NAMALWA (cell line): ENCODE data around the gene EGF.

ENCODE experiments used
- DNase-seq: peaks from one replicate; pipeline ENCODE4 v3.0.0-alpha.2; 2015; ENCODE audit warnings: low spot score

EGF gene

DNA sequence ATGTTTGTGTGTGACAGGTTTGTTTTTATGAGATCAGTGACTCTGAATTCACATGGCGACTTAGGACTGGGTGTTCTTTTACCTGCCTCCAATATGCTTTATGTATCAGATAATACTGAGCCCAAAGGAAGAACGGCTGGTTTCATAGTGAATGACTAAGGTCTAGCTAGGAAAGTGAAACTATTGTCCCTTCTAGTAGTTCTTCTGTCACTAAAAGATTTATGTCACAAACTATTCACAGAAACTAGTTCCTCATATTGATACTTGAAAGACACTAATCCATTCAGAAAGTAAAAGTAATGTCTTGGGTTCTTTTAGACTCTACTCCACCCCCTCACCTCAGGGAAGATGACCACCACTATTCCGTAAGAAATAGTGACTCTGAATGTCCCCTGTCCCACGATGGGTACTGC is 81.7 kb downstream of the EGF start:
- peak; percentile 37 for DNase-seq

DNA sequence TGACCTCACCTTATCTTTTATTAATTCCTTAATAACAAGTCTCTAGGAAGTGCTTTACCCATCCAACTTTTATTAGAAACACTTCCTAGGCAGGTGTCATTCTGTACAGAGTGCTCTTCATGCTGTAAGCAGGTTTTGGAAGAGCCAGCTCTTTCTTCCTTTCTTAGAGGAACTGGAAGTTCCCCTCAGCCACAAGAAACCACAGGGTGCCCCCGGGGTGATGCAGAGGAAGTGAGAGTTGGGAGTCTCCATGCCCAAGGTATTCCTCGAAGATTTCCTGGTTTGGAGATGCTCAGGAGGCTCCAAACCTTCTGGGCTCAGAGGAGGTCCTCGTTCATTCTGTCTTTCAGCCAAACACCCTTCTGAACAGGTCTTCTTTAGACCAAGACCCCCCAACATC is 83.8 kb downstream of the EGF start:
- DNase-seq = no peak

DNA sequence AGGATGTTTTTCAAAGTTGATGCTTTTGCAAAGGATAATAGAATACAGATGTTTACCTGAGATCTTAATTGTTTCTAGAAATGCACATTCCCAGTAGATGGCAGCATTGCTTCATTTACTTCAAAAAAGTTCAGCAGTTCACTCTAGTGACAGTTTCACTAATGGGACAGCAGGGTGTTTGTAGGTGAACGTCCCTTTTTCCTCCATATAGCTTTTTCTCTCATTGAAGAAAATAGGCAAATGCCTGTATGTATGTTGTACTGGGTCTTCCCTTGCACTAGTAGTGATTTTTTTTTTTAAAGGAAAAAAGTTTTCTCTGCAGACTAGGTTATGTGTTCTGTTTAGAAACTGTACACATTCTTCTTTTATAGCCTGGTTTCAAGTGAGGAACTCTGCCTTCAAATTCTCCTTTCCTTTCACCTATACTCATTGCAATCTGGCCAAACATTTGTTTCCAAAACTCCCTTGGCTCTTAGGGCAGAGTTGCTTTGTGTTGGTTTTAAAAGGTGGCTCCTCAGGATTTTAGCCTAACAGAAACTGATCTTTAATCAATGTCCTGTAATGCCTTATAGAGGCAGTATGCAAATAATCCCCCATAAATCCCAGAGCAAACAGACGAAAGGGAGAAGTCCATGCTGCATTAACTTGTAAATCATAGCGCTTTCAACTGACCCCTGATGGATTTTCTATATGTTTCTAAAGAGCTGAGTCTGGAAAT is 86.3 kb downstream of the EGF start:
- DNase-seq = peak; percentile 90

DNA sequence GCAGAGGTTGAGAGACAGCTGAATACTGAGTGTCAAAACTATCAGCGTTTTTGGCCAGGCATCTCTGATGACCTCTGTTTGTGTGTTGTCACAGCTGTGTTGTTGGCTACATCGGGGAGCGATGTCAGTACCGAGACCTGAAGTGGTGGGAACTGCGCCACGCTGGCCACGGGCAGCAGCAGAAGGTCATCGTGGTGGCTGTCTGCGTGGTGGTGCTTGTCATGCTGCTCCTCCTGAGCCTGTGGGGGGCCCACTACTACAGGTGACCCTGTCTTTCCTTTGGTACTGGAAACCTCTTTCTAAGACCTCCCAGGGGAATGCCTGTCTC is 86.9 kb downstream of the EGF start:
- no peak for DNase-seq

DNA sequence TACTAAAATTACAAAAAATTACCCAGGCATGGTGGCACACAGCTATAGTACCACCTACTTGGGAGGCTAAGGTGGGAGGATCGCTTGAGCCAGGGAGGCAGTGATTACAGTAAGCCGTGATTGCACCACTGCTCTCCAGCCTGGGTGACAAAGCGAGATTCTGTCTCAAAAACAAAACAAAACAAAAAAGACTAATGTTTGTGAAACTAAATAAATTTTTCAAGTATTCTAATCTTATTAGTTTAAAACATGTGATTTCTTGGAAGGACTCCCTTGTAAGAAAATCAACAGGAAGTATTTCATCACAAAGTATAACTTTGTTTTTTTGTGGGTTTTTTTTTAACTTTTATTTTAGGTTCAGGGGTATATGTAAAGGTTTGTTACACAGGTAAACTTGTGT is 89.6 kb downstream of the EGF start:
- no peak for DNase-seq

DNA sequence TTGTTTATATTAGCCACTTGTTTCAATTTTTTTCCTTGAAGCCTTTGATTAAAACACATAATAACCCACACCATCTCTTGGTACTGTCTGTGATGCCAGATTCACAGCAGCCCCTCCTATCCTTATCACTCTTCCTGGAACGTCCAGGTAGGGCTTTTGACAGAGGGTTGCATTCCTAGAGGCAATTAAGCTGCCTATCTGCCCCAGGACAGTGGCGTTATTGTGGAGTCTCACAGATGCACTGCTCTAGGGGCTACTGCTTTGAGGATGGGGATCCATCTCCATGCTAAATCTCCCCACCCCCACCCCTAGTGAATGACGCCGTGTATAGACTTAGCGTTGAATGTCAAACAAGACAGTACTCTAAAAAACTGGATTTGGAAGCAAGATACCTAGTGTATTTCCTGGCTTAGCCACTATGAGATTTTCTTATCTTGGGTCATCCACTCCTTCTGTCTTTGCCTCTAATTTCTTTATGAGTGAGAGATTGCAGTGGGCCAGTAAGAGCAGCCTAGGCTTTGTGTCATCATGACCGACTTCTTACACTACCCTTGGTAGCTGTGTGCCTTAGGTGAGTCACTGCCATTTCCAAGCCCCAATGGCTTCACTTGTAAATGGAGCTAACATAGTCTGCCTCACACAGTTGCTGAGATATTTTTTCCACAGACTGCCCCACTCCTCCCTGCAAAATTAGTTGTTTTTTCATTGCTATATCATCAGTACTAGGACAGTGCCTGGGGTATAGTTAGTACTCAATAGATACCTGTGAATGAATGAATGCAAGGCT is 90.9 kb downstream of the EGF start:
- DNase-seq = no peak

DNA sequence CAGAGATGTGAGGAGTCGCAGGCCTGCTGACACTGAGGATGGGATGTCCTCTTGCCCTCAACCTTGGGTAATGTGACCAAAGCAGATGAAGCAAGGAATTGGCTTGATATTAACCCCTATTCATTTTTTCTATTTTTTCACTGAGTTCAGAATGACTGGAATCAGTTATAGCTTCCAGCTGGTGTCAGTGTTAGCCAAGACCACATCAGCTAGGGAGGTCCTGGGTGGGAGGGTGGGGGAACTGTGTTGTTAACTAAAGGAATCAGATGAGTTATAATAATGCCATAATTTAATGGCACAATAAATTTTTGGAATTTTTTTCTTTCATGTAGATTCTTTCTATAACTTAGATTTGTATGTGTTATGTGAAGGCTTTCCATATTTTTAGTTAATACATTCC is 91.9 kb downstream of the EGF start:
- no peak for DNase-seq

DNA sequence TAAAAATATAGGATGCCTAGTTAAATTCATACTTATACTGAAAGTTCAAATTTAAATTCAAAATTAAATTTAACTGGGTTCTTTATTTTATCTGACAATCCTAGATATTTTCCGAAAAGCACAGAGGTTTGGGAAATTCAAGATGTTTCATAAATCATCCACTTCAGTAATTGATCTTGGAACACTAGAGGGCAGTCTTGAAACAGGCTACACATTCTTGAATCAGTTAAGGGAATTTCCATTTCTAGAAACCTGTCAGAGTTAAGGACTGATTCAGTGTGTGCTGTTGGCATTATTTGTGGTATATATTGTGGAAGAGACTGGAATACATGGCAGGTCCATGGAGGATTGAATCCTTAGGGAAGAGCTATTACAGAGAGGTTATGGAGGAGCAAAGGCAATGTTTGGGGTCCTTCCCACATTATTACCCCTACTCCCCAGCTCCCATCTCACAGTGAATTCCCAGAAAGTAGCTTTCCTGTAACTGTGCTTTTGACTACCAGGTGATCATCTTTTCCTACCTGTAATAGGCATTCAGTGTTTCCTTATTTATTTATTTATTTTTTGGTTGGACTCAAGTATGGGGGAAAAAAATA is 92.9 kb downstream of the EGF start:
- peak; percentile 71 for DNase-seq

DNA sequence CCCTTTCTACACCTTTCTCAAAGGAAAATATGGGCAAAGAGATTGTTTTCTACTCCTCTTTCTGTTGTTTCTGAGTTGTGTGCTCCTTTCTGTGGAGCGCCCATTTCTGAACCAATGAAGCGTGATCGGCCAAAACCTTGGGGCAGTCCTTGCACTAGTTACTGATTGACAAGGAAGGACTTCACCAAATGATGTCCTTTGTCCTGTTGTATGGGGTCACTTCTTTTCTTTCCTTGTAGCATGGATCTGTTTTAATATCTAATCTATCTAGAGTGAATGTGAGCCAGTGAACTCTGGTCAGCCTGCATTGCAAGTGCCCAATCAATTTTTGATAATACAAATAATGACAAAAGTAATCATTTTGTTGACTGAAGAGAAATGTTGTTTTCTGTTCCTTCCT is 94.5 kb downstream of the EGF start:
- no peak for DNase-seq

DNA sequence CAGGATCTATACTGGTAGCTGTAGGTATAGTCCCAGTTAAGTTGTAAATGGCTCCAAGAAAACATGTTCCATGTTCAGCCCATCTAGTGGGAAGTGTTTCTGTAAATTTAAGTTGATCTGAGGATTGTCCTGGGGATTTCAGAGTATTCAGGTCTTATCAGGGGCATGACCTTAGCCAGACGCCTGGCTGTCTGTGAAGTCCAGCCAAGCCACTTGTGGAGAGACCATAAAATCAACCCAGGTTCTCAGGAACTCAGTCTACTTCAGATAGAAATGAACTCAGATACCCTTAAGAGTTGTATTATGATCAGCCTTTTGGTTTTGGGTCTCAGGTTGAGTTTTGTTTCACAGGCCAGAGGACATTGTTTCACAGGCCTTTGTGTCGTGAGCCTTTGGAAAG is 95.9 kb downstream of the EGF start:
- no peak for DNase-seq

DNA sequence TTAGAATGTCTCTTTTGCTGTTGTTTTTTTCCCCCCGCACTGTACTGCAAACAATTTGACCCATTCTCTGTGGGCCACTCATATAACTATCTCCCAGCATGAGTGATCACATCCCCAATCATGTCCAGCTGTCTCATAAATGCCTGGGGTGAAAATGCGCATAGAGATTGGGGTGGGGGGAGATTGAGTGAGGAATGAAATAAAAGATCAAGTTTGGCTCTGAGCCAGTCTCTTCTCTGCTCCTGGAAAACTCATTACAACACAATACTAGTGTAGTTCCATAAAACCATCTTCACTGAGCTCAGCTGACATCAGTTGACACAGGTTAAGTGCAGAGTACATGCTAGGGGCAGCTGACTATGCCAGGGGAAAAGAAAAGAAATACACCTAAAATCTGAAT is 96.9 kb downstream of the EGF start:
- DNase-seq = no peak

DNA sequence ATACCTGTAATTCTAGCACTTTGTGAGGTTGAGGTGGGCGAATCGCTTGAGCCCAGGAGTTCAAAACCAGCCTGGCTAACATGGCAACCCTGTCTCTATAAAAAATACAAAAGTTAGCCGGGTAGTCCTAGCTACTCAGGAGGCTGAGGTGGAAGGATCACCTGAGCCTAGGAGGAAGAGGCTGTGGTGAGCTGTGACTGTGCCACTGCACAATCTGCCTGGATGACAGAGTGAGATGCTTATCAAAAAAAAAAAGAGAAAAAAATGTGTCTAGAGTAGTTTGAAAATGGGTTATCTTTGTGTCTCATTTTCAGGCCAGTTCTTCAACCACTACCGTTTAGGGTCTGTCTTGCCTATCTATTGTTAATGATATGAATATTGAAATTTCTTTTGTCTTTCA is 98.1 kb downstream of the EGF start:
- DNase-seq = no peak

DNA sequence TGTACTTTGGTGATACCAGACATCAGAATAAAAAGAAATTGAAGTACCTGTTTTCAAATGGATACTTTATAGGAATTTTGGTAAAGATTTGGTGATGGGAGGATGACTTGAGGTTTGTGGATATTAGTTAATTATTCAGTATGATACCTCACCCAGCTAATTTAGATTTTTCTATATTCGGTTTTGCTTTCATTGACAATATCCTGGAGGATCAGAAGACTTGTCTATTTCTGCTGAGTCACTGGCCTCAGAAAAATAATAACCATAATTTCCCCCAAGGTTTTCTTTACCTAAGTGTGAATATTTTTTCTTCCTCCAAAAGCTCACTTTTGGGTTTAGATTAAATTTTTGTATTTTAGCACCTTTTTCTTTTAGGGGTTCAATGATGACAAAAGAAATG is 100.2 kb downstream of the EGF start:
- DNase-seq = no peak

DNA sequence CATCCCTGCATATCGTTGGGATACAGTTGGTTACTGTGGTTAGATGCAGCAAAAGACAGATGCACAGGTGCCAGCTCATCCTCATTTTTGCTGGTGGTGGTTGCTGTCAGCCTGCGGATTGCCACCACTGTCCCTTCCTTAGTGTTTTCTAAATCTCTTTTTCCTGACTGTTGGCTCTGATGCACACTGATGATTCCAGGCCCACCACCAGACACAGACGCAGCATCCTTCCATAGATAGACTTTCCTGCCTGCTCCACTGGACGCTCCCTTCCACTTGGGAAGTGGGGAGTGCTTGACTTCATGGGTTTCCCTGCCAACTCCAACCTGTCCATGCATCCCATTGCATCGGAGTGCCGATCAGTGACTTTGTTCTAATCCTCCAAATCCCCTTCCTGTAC is 101.5 kb downstream of the EGF start:
- no peak for DNase-seq

DNA sequence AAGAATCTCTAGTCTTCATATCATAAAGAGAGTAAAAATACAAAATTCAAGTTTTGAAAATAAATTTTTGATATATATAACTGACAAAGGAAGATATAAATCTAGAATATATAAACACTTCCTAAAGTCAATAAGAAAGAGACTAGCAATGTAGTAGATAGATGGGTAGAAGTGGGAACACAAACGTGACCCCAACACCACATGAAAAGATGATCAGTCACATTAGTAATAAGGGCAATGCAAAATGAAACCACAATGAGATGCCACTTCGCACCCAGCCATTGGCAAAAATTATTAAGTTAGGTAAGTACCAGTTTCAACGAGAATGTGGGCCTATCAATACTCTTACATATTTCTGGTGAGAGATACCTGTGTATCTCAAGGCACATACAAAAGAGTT is 106.5 kb downstream of the EGF start:
- no peak for DNase-seq

DNA sequence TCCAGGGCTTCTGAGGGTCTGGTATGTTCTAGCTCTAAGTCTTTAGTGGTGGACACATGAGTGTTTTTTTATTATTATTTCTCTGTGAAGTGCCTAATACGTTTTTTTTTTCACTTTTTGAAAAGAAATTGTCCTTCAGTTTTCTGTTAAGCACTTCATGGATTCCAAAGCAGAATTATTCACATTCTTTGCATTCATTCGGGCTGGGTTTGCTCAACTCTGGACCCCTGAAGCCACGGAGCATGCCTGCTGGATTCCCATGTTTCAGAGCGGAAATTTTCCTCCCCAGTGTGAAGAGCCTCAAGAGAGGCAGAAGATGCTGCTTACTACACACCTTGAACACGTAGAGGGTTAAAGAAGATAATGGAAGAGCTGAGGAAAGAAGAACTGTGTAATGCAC is 107.5 kb downstream of the EGF start:
- DNase-seq = no peak

DNA sequence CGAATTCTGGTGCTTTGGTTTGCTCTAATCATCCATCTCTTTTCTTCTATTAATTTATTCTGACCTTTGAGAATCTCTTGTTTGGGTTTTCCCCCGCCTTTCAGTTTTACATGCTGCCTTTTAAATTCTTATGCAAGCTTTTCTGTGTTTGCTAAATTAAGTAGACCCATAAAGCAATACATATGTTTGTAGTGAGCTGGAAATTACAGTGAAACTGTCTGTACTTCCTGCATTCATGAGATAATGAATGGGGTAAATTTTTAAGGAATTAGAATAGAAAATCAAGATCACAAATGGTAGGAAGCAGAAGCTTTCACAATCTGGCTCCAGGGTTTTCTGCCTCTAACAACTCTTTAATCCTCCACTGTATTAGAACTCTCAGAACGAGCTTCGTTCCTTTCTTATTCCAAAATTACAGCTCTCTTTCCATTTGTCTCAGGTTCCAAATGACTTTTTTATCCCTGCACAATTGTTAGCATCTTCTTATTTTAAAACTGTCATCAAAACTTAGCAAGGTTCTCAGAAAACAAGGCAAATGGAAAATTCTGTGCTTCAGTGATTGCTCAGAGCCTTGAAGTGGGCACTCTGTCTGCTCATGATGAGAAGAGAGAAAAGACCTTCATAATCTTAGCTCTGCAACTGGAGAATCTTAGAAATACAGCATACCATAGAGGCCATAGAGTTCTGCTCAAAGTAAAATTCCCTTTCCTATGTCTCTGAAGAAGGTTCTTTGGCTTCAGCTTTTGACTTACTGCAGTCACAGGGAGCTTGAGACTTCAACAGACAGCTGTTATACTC is 108.2 kb downstream of the EGF start:
- no peak for DNase-seq

DNA sequence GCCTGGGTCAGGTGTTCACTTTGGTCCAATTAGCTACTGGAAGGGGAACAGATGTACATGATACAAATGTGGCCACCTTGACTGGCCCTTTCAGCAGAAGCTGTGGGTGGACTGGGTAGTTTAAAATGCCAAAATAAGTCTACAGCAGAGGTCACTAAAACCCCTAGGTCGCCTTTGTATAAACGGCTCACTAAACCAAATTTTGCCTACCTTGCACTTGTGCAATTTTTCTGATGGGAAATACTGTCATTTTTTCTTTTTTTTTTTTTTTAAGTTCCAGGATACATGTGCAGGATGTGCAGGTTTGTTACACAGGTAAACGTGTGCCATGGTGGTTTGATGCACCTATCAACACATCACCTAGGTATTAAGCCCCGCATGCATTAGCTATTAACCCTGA is 109.8 kb downstream of the EGF start:
- DNase-seq = no peak

DNA sequence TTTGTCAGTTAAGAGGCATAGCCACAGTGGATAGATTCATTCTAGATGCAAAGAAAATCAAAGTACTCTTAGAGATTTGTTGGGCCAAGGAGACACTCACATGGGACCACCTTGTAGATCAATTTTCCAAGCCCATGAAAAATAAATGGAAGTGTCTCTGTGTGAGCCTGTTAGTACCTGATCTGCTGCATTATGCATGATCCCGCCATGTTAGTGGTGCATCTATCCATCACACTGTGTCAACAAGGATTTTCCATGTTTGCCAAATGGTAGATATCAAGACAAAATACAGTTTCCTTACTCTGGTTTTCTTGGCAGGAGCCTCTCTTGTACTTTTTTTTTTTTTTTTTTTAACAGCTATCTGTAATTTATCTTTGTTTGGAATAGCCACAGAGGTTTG is 112.4 kb downstream of the EGF start:
- no peak for DNase-seq

DNA sequence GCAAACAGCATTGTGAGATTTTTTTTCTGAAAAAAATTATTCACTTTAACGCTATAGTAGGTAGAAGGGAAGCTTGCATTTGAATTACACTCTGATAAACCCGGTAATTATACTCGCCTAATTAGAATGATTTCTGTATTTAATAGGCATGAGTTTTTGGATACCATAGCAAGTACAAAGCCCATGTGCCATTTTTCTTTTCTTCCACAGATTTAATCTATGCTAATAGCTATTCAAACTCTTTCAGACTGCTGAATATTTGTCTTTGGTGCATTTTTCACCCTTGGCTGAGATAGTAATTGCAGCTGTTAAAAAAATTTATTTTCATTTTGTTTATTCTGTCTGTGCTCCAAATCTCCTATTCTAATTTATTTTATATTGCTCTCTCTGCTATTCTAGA is 113.0 kb downstream of the EGF start:
- DNase-seq = no peak

DNA sequence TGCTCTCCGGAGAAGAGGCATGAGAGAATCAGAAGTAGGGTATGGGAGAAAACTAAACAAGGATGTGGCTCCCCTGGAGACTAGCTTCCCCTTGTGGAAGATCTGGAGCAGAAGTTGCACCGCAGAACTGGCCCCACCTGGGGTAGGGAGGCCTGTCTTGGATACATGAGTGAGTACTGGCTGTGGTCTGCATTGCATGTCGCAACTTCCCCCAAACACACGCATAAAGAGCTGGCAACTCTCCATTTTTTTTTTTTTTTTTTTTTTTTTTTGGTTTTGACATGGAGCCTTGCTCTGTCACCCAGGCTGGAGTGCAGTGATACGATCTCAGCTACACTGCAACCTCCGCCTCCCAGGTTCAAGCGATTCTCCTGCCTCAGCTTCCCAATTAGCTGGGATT is 119.9 kb downstream of the EGF start:
- DNase-seq = no peak

DNA sequence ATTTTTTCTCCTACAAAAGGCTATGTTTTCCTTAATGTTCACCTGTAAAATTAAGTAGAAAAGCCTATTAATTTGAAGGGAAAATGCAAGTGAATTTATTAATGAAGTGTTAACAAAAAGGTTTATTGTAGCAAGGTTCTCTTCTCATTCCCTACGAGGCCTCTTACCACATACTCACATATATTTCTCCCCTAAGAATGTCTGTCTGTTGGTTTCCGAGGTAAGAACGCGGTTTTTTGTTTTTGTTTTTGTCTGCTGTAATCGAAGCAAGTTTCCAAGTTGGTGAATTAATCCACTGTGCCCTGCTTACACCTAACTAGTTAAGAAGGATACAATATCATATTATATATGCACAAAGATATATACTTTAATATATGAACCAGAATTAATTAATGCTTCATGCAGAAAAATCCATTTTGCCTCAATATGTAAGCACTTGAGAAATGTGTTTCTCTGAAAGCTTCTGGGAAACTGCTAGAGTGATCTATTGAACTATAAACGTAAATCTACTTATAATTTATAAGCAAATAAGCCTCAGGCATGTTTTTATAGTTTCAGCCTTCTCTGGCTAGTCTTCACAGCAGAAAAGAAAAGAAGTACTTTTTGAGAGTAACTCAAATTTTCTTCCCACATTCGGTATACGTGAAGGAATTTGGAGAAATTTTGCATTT is 120.8 kb downstream of the EGF start:
- DNase-seq = no peak
